Tibial nerve (tissue), 4 donors: ENCODE data around the gene CAMSAP3.

Experiments used
- CTCF ChIP-seq, 5 experiments: fragments of 200-600 bp in 3 of 5; fragments of 450-650 bp in 2 of 5; sonication (generic) in 3 of 5; IDR thresholded peaks; one replicate each; pipeline ENCODE4 v1.5.1; 2016 to 2019; ENCODE audit warnings: antibody characterized with exemption in 5 of 5, mild to moderate bottlenecking in 3 of 5, moderate library complexity in 2 of 5
- EP300 ChIP-seq, 2 donors: sonication (generic); formaldehyde crosslinking; IDR thresholded peaks; one replicate each; pipeline ENCODE4 v1.6.1; 2017; ENCODE audit warnings: antibody characterized with exemption in 2 of 2, mild to moderate bottlenecking in 1 of 2
- POLR2A ChIP-seq, 2 donors: fragments of 450-650 bp; IDR thresholded peaks; one replicate each; pipeline ENCODE4 v1.6.1; 2017; ENCODE audit warnings: antibody characterized with exemption in 2 of 2, mild to moderate bottlenecking in 2 of 2, moderate library complexity in 2 of 2

- TF ChIP-seq CTCF (IDR thresholded peaks at IDR 0.05): no peak
- no peak for TF ChIP-seq EP300 (IDR thresholded peaks at IDR 0.05)
- no peak for TF ChIP-seq POLR2A (IDR thresholded peaks at IDR 0.05)
These were observed 30.2 kb downstream of the CAMSAP3 start for GRCh38 chr19:7625763-7626372.
